ENCODE data around the gene CYB5R3. TPM values are rescaled to one million over a fixed set of nuclear protein-coding genes. Genes with fewer than 3 reads are reported as not detected.
"Not testable (repeated sequence)": the region's sequence is repeated elsewhere in the genome, so short reads cannot be mapped to it uniquely, and the experiment has no call there.

CYB5R3 gene
- total and polyA plus RNA-seq, 2 donors (not counting 1 experiment from before 2014, with no cell fraction given) = 82.1 to 298 TPM

- H2AFZ ChIP-seq (ENCODE audit: low read length) = no peak overlapping the region
- H3K4me3 ChIP-seq (replicated peaks in 1 of 4; ENCODE audit: control extremely low read depth in 1 of 4, insufficient read depth in 1 of 4, low read depth in 3 of 4, low read length in 4 of 4) = no peak overlapping the region
- peaks cover 16% of the 10 kb centered on the region for H3K4me1 ChIP-seq (ENCODE audit: control insufficient read depth, extremely low read depth, insufficient read depth, low read length)
- no peak overlapping the region for H3K9ac ChIP-seq (ENCODE audit: insufficient read depth, low read length)
- no peak overlapping the region for H3K4me2 ChIP-seq (ENCODE audit: extremely low read depth, insufficient read depth, low read length)
- DNase-seq (ENCODE audit: low read depth in 2 of 2) = no peak
- no peaks in the 10 kb centered on the region for H3K36me3 ChIP-seq (ENCODE audit: control insufficient read depth, insufficient read depth, low read length)
- no peak for TF ChIP-seq EZH2 (IDR thresholded peaks at IDR 0.05; ENCODE audit: low read length, missing control alignments)
- no peak for TF ChIP-seq CTCF (conservative IDR thresholded peaks at IDR 0.05 in 1 of 2, IDR thresholded peaks at IDR 0.05 in 1 of 2; ENCODE audit: low read depth in 1 of 2, low read length in 2 of 2)
- H4K20me1 ChIP-seq (ENCODE audit: control insufficient read depth, extremely low read depth, insufficient read depth, low read length) = no peaks in the 10 kb centered on the region
- H3K9me3 ChIP-seq (ENCODE audit: control insufficient read depth, insufficient read depth, low read depth, low read length) = no peaks in the 10 kb centered on the region
- H3K79me2 ChIP-seq (ENCODE audit: control insufficient read depth, insufficient read depth, low read length) = no peaks in the 10 kb centered on the region
- no peaks in the 10 kb centered on the region for H3K27me3 ChIP-seq (ENCODE audit: control insufficient read depth, insufficient read depth, low read length)
- H3K27ac ChIP-seq (ENCODE audit: insufficient read depth, low read length) = no peak overlapping the region
Observed at GRCh38 chr22:42679691-42680090, 30.5 kb upstream of the CYB5R3 start.

- Histone ChIP-seq H4K20me1 (ENCODE audit: control insufficient read depth, extremely low read depth, insufficient read depth, low read length) (no peaks in the 10 kb centered on the region), H3K36me3 (ENCODE audit: control insufficient read depth, insufficient read depth, low read length) (no peaks in the 10 kb centered on the region), H3K27ac (ENCODE audit: insufficient read depth, low read length) (no peak overlapping the region), H3K4me2 (ENCODE audit: extremely low read depth, insufficient read depth, low read length) (no peak overlapping the region), H3K9ac (ENCODE audit: insufficient read depth, low read length) (no peak overlapping the region), H3K4me1 (ENCODE audit: control insufficient read depth, extremely low read depth, insufficient read depth, low read length) (peaks cover 14% of the 10 kb centered on the region), H3K9me3 (ENCODE audit: control insufficient read depth, insufficient read depth, low read depth, low read length) (no peaks in the 10 kb centered on the region), H2AFZ (ENCODE audit: low read length) (no peak overlapping the region), H3K27me3 (ENCODE audit: control insufficient read depth, insufficient read depth, low read length) (no peaks in the 10 kb centered on the region), H3K4me3 (replicated peaks in 1 of 4; ENCODE audit: control extremely low read depth in 1 of 4, insufficient read depth in 1 of 4, low read depth in 3 of 4, low read length in 4 of 4) (no peak overlapping the region), H3K79me2 (ENCODE audit: control insufficient read depth, insufficient read depth, low read length) (no peaks in the 10 kb centered on the region)
- no peak for DNase-seq (ENCODE audit: low read depth in 2 of 2)
- no peak for TF ChIP-seq CTCF (conservative IDR thresholded peaks at IDR 0.05 in 1 of 2, IDR thresholded peaks at IDR 0.05 in 1 of 2; ENCODE audit: low read depth in 1 of 2, low read length in 2 of 2)
- no peak for TF ChIP-seq EZH2 (IDR thresholded peaks at IDR 0.05; ENCODE audit: low read length, missing control alignments)
Observed at GRCh38 chr22:42678894-42679293, 29.7 kb upstream of the CYB5R3 start.

GRCh38 chr22:42677936-42678335, 28.7 kb upstream of the CYB5R3 start:
- not testable (repeated sequence) for H4K20me1 ChIP-seq (ENCODE audit: control insufficient read depth, extremely low read depth, insufficient read depth, low read length); H3K79me2 ChIP-seq (ENCODE audit: control insufficient read depth, insufficient read depth, low read length); H3K36me3 ChIP-seq (ENCODE audit: control insufficient read depth, insufficient read depth, low read length); H3K4me3 ChIP-seq (replicated peaks in 1 of 4; ENCODE audit: control extremely low read depth in 1 of 4, insufficient read depth in 1 of 4, low read depth in 3 of 4, low read length in 4 of 4); H3K9ac ChIP-seq (ENCODE audit: insufficient read depth, low read length); H3K27ac ChIP-seq (ENCODE audit: insufficient read depth, low read length); H2AFZ ChIP-seq (ENCODE audit: low read length); H3K4me2 ChIP-seq (ENCODE audit: extremely low read depth, insufficient read depth, low read length); DNase-seq (ENCODE audit: low read depth in 2 of 2); H3K9me3 ChIP-seq (ENCODE audit: control insufficient read depth, insufficient read depth, low read depth, low read length); H3K27me3 ChIP-seq (ENCODE audit: control insufficient read depth, insufficient read depth, low read length)
- H3K4me1 ChIP-seq (ENCODE audit: control insufficient read depth, extremely low read depth, insufficient read depth, low read length) = peaks cover 11% of the 10 kb centered on the region
